Fibroblast of skin of back (primary cell): ENCODE data around the gene THBD.

Experiments used
- DNase-seq: peaks from one replicate; pipeline ENCODE4 v3.0.0-alpha.2; 2013

Gene THBD

DNA sequence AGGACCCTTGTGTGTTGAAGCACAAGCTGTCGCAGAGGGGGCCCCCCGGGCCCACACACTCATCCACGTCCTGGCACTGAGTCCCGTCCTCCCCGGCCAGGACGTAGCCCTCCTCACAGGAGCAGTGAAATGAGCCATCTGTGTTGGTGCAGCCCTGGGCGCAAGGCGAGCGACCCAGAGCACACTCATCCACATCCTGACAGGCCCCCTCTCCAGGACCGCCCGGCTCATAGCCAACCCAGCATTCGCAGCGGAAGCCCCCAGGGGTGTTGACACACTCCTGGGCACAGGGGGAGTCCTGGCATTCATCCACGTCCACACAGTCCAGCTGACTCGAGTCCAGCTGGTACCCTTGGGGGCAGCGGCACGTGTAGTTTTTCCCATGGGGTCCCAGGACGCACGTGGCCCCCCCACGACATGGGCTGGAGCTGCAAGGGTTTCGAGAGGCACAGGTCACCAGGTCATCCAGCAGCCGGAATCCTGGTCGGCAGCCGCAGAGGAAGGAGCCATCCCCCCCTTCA is 35.4 kb upstream of the THBD start:
- DNase-seq = no peak

DNA sequence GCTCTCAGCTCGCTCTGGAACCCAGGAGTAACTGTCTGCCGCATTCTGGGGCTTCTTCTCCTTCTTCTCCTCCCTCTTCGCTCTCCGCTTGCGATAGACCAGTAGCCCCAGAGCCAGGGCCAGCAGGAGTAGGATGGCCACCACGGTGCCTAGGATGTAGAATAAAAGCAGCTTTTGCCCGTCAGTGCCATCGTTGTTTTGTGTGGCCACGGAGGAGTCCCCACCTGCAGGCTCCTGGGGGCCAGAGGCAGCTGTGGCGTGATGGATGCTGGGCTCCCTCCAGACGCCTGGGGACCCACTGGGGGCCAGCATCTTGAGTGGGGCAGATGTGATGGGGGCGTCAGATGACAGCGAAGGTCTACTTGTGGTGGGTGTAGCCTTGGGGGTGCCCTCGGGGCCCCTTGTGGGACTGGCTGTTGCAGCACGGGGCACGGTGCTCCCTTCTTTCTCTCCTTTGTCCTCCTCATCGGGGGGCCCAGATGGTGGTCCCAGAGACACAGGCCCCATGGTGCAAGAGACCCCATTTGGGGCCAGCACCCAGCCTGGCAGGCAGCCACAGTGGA is 34.9 kb upstream of the THBD start:
- DNase-seq = no peak

- DNase-seq = no peak
Observed at GRCh38 chr20:23083553-23084220, 34.2 kb upstream of the THBD start.

GRCh38 chr20:23082846-23083552 is 33.5 kb upstream of the THBD start:
- no peak for DNase-seq

GRCh38 chr20:23081263-23081819 is 31.9 kb upstream of the THBD start:
- no peak for DNase-seq

- no peak for DNase-seq
Observed at GRCh38 chr20:23080521-23080920, 31.0 kb upstream of the THBD start.

DNA sequence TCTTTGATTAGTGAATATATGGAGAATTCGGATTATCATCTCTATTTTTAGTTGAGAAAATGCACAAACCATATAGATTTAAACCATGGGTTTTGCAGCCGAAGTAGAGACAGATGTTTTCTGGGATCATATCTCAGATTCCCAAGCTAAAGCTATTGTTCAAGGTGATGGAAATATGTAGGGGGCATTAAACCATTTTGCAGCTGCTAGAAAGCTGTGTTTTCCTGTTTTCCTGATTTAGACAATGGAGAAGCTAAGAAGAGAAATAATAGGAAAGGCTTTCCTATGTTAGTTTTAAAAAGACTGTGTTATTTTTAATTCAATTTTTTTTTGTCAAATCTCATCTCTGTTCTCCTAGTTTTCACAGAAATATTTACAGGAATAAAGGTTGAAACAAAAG is 30.5 kb upstream of the THBD start:
- no peak for DNase-seq

GRCh38 chr20:23079016-23079351 is 29.5 kb upstream of the THBD start:
- DNase-seq = no peak

DNA sequence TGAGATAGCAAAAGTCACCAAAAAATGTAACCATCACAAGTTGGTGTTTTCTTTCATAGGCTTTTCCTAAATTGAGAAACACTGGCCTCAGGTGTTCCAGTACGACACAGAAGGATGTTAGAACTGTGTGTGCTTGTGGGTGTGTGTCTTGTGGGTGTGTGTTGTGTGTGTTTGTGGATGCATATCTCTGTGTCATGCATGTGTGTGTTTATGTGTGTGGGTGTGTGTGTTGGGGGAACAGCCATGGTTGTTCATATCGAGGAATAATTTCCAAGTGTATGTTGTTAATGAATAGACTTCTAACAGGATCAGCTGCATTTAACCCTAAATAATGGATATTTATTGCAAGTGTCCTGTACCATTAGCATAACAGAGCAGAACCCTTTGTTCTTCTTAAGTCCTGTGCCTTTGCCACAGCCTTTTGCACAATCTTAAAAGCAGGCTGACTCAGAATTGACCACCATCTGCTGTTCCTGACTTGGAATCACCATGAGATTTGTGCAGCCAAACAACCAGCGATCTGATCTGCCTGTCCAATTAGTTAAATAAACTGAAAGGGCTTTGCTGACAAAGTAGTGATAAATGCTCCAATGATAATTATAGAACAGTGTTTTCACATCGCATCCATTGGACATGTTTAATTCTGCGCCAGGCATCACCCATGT is 29.0 kb upstream of the THBD start:
- DNase-seq = no peak

DNA sequence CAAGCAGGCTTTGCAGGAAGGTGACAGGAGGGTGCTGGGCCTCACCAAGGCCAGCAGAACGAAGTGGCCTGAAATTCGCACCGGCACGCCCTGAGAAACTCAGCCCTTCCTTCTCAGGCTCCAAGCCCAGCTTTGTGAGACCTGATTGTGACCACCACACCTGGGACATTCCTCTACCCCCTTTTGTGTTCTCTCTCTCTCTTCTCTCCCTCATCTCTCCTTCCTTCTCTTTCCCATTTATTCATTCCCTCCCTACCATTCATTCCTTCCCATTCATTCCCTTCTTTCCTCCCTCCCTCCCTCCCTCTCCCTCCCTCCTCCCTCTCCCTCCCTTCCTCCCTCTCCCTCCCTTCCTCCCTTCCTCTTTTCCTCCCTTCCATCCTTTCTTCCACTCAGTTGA is 27.8 kb upstream of the THBD start:
- no peak for DNase-seq

DNA sequence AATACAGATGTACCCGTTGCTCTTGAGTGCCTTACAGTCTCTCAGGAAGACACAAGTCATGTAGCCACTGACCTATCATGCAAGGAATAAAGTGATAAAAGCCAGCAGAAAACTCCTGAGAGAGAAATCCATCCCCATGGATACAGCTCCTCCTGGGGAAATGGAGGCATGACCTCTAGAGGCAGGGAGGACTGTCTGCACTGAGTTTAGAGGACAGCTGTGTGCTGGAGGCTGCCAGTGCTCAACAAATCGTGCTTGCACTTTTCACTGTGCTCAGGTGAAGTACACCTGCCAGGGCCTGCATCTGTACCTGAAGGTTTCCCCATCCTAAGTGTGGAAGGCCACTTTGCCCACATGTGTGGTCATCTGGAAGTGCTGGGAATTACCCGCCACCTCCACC is 24.6 kb upstream of the THBD start:
- no peak for DNase-seq

- no peak for DNase-seq
Observed at GRCh38 chr20:23072892-23073586, 23.6 kb upstream of the THBD start.

- no peak for DNase-seq
Observed at GRCh38 chr20:23071996-23072395, 22.5 kb upstream of the THBD start.

- no peak for DNase-seq
Observed at GRCh38 chr20:23071398-23071797, 21.9 kb upstream of the THBD start.

GRCh38 chr20:23069108-23069507 is 19.6 kb upstream of the THBD start:
- no peak for DNase-seq

GRCh38 chr20:23068283-23068682 is 18.8 kb upstream of the THBD start:
- no peak for DNase-seq

DNA sequence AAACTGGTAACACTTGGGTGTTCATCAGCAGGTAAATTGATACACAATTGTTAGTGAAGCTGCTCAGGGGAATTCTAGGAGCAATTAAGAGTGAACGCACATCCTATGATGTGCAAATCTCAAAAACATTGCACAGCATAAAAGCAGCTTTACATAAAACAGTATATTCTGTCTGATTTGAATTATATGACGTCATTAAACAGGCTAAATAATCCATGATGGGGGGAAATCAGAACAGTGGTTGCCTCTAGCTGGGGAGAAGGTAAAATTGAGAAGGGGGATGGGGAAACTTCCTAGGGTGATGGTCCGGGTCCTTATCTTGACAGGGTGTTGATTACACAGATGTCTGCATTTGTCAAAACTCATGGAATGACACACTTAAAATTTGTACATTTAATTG is 17.3 kb upstream of the THBD start:
- no peak for DNase-seq

DNA sequence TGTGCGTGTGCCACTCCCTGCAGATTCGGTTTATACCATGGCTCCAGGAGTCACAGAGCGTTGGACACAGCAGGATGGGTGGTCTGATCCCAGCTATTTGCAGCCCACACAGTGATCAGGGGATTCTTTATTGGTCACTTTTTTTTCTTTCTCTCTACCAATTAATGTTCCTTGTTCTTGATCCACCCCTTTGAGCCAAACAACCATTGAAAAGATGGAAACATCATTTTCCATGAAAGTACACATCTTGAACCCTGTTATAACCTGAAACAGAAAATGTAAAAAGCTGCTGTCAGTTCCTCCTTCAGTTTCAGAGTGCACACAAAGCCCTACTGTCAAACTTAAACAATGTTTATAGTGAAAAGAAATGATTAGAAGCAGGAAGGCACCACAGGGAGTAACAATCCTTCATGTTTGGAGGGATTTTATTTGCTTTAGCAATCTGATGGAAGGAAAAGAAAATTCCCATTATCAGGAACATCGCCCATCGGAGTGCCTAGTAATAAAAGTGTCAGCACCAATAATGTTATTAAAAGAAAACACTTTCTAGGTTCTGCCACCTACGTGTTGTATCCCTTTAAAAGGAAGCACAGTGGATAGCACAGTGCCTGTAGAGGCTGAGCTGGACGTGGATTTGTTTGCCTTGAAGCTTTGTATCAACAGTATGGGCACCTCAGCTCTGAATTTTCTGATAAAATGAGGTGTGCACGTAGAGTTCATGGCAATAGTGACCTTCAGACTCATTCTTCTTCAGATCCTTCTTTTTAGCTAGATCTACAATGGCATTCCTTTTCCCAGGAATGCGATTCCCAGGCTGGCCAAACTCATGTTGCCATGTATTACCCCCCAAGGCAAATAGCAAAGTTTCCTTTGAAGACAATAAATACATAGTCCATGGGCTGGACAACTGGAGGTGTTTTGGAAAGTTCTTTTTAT is 16.1 kb upstream of the THBD start:
- no peak for DNase-seq

GRCh38 chr20:23063581-23063980 is 14.1 kb upstream of the THBD start:
- DNase-seq = no peak

- no peak for DNase-seq
Observed at GRCh38 chr20:23063168-23063567, 13.7 kb upstream of the THBD start.

GRCh38 chr20:23062632-23063031 is 13.2 kb upstream of the THBD start:
- DNase-seq = no peak
